ENCODE data around the gene DOCK8.
"Not testable (repeated sequence)": the region's sequence is repeated elsewhere in the genome, so short reads cannot be mapped to it uniquely, and the experiment has no call there.

The DOCK8 gene

GRCh38 chr9:224582-225520 lies 10.2 kb downstream of the DOCK8 start:
- DNase-seq (ENCODE audit: low spot score), result no peak

GRCh38 chr9:227860-228259 lies 13.2 kb downstream of the DOCK8 start:
- no peak for DNase-seq (ENCODE audit: low spot score)

- DNase-seq (ENCODE audit: low spot score), result no peak
Measured at GRCh38 chr9:228929-229695, 14.4 kb downstream of the DOCK8 start.

- not testable (repeated sequence) for DNase-seq (ENCODE audit: low spot score)
Measured at GRCh38 chr9:231625-232024, 17.0 kb downstream of the DOCK8 start.

DNA sequence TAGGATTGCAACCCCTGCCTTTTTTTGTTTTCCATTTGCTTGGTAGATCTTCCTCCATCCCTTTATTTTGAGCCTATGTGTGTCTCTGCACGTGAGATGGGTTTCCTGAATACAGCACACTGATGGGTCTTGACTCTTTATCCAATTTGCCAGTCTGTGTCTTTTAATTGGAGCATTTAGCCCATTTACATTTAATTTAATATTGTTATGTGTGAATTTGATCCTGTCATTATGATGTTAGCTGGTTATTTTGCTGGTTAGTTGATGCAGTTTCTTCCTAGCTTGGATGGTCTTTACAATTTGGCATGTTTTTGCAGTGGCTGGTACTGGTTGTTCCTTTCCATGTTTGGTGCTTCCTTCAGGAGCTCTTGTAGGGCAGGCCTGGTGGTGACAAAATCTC lies 19.0 kb downstream of the DOCK8 start:
- DNase-seq (ENCODE audit: low spot score), result not testable (repeated sequence)

DNA sequence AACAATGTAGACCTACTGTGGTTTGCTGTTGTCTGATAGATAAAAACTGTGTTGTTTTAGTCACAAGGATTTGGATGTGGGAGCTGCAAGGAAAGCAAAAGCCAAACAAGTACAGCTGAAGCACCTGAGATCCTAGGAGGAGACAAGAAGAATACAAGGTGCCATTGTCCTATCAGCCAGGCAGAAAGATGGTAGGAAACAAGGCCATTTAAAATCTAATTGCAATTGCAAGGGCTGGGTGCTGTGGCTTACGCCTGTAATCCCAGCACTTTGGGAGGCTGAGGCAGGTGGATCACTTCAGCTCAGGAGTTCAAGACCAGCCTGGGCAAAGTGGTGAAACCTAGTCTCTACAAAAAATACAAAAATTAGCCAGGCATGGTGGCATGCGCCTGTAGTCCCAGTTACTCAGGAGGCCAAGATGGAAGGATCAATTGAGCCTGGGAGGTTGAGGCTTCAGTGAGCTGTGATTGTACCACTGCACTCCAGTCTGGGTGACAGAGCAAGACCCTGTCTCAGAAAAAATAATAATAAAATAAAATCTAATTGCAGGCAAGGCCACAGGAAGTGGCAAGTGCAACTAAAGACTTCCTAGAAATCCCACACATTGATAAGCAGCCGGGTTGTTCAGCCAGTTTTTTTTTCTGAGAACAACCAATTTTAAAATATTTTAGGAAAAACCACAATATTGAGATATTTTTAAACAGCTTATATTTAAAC lies 22.6 kb downstream of the DOCK8 start:
- DNase-seq (ENCODE audit: low spot score), result no peak

GRCh38 chr9:237858-238345 lies 23.2 kb downstream of the DOCK8 start:
- DNase-seq (ENCODE audit: low spot score), result no peak

- no peak for DNase-seq (ENCODE audit: low spot score)
Measured at GRCh38 chr9:242461-243080, 27.9 kb downstream of the DOCK8 start.

DNA sequence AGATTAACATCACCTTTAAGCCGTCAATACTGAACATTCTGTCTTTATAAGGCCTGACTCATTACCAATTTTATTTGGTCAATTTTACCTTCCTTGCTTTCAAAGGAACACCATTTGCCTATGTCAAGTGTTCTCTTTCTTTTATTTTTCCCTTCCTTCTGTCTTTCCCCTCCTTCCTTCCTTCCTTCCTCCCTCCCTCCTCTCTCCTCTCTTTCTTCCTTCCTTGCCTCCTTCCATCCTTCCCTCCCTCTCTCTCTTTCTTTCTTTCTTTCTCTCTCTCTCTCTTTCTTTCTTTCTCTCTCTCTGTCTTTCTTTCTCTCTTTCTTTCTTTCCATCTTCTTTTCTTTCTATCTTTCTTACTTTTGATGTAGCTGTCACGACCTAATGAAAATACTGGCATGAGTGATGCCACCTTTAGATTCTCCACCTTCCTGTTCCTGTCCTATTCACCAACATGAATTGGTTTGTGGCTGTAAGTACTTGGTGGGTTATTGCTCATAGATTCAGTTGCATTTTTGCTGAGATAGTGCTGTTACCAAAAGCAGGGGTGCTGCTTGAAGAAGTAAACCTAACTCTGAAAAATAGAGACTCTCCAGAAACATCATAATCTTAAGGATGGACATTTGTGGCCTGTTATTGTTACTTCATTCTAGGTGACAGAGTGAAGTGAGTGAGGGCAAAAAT lies 33.8 kb downstream of the DOCK8 start:
- no peak for DNase-seq (ENCODE audit: low spot score)

DNA sequence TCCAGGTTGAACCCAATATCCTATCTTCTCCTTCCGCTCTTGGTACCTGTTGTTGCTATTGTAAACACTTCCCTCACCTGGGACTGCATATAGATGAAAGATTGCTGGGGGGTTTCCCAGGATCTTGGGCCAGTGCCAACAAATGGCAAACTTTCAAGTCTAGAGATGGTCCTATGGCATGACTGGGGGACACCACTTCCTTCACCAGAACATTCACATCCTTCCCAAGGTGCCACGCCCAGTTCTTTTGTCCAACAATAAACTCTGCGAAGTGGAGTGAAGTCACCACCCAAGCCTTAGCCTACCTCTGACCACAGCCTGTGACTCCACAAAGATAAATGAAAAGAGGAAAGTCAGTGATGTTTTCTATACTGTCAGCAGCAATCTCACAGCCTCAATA lies 34.4 kb downstream of the DOCK8 start:
- no peak for DNase-seq (ENCODE audit: low spot score)

DNA sequence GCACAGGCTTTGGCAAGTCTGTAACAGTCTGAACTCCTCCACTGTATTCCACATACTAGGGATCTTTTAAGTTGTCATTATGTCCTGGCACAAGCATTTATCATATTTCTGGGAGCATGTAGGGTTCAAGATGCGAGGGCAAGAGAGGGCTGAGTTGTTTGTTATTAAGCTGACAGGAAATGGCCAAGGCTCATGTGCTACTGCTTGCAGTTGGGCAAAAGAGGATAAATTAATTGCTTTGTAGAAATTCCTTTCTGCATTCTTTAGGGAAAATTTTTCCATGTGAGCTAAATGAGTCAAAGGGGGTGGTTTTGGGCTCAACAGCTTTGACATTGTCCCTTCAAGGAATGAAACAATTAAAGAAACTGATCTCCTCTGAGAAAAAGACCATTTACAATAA lies 35.4 kb downstream of the DOCK8 start:
- no peak for DNase-seq (ENCODE audit: low spot score)

DNA sequence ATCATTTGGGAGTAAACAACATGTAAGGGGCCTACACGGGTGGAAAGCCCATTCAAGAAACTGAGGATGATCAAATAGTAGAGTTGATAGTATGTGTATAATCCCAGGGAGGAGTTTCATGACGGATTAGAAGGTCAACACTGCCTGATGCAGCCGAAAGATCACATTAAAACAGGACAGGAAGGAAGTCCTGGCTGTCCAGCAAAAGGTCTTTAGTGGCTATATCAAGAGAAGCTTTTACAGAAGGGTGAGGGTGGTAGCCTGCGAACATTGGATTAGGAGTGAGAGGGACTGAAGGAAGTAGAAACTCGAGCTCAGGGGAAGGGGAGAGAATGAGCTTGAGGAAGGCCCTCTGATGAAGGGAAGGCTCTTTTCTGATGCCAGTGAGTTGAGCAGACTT lies 36.0 kb downstream of the DOCK8 start:
- no peak for DNase-seq (ENCODE audit: low spot score)

GRCh38 chr9:251398-251797 lies 36.7 kb downstream of the DOCK8 start:
- no peak for DNase-seq (ENCODE audit: low spot score)

DNA sequence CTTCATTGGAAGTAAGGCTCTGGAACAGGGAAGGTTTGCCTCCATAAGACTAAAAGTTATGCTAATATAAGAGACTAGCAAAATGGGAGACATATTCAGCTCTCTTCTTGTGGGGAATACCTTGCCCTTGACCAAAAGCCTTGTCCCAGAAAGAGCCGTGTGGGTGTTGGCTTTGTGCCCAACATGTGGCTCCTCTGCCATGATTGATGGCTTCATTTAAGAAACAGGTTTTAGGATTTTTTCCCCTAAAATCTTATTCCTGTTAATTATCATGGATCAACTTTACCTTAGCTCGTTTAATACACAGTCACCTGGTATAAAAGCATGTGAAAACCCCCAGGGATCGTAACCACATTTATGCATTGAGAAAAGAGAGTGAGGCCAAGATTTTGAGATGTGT lies 38.9 kb downstream of the DOCK8 start:
- DNase-seq (ENCODE audit: low spot score), result no peak

- no peak for DNase-seq (ENCODE audit: low spot score)
Measured at GRCh38 chr9:254516-254915, 39.9 kb downstream of the DOCK8 start.

DNA sequence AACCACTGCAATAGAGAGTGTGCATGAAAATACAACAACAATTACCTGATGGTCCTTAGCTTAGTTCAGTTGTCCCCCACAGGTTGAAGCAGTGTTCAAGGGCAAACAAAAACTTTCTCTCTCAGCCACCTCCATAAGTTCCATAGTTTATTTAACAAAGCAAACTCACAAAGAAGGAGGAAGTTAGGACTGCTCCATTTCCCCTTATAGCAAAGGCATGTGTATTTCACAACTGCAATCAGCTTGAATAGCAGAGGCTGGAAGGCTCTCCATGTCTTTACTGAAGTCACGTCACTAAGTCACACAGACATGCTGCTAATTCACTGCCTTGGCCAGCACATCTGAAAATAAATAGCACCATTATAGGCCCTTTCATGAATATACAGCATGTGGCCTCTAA lies 43.3 kb downstream of the DOCK8 start:
- DNase-seq (ENCODE audit: low spot score), result no peak

DNA sequence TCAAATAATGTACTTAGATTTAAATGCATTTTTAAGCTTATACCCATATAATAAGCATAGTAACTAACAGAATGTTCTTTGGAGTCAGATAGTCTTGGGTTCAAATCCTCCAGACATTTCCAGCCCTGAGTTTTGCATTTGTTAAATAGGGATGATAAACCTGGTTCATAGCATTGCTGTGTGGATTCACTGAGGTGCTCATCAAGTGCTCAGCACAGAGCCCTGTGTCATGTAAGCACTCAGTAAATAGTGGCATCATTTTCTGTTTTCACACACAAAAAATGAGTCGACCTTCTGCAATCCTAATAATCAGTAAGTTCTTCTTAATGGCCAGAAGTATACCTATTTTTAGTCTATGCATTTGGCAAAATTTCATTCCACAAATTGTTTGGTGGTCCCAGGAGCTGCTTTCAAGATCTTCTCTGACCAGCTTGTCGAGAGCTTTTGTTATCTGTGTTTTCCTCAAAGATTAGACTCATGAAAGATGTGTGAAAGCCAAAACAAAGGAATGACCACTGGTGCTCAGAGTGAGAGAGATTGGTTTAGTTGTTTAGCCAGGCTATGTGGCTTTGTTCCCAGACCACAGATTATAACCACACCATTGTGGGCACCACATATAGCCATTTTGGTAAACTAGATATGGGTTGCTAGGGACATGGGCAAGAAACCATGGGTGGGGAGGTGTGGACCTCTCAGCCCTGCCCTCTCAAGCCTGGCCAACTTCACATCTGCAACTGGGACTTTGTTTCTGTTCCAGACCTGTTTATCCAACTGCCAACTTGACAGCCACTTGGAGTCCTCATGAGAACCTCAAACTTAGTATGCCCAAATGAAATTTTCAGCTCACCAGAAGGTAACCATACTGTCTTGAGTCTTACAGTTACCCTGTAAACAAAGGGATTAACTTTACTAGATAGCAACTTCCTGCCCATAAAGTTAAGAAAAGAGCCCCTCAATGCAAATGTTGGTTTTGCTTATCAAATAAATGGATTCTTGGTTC lies 45.0 kb downstream of the DOCK8 start:
- DNase-seq (ENCODE audit: low spot score), result no peak

DNA sequence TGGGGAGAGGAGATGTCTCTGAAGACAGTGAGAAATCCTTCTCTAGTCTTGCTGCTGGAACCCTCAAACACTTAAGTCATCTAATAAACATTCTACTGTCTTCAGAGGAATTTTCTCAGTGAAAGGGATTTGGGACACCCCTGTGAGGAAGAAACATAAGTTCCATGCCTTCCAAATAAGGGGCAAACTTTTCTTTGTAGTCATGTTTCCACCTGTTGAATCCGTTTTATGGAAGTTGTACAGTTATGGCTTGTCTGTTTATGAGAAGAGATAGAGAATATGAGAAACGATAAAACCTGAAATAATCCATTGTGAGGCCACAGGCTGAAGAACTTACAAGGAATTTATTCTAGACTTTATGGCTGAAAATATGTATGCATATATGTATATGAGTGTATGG lies 49.6 kb downstream of the DOCK8 start:
- no peak for DNase-seq (ENCODE audit: low spot score)

- no peak for DNase-seq (ENCODE audit: low spot score)
Measured at GRCh38 chr9:265209-265870, 50.7 kb downstream of the DOCK8 start.

DNA sequence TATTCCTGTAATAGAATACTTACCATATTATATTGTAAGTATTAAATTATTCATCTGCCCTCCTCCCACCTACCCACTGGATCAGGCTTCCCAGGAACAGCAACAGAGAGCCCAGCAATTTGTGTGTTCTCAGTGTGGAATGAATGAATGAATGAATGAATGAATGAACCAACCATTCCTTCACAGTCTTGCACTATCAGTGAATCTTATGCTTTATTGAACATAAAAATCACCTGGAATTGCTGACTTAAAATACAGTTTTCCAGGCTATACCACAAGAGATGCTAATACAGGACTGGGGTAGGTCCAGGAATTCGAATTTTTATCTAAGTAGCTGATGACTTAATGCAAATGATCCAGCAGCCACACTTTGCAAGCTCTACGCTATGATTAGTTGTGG lies 51.6 kb downstream of the DOCK8 start:
- no peak for DNase-seq (ENCODE audit: low spot score)

Data from NAMALWA (cell line).